DMS 273 (cell line): ENCODE results near the gene MINK1.

Experiments
- DNase-seq: peaks from one replicate; lab custom pipeline; 2025; ENCODE audit not compliant: unreplicated experiment; lab: John Stamatoyannopoulos, UW

The MINK1 gene

DNA sequence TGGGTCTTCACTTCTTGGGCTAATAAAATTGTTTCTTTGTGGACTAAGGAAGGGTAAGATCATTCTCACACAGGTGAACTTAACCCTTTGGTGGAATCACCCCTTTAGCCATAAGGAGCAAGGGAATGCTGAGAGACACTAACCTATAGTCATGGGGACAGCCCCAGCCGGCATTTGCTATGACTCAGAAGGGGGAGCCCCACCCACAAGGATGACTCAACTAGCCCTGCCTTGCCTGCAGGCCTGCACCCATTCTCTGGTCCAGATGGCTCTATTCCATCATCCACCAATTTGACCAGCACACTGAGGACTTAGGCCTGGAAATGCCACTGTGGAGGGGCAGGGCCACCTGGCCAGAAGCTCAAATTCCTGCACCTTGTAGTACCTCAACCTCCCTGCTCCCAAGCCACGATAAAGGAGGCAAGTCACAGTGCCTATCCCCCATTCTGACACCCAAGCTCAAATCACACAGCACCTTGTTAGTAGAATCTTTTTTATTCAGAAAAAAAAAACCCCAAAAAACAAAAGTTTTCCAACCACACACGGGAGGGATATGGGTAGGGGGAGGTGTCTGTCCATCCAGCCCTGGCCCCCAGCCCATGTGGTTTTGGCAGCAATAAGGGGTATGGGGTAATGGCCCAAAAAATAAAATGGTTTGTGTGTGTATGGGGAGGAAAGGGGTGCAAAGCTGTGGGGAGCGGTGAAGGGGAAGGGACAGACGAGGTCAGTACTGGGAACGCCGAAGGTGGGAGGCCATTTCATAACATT lies 112.2 kb downstream of the MINK1 start:
- peak; percentile 80 for DNase-seq

- peak; percentile 61 for DNase-seq
Observed at GRCh38 chr17:4945944-4946280, 112.8 kb downstream of the MINK1 start.

DNA sequence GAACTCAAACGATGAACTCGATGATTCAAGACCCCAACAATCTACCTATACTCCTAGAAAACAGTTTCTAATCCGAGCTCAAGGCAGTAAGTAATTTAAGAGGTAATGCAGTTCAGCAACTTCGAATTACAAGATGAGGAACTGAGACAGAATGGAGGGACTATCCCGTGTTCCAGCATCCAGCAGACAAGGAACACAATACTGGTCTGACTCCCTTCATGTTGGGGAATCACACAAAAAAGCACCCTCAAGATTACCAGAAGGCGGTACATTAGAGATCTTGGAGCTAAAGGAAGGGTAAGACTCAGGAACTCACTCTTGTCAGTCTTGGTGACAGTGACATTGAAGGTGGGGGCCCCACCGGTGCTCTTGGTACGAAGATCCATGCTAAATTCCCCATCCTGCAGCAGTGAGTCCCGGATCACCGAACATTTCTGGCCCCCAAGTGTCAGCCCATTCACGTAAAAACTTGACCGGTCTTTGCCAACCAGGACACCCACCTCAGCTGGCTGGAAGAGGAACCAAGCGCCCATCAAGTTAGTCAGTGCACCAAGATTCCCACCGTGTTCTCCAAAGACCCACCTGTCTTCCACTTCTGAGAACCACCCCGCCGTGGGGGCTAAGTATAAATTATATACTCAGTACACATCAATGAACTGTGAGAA lies 113.3 kb downstream of the MINK1 start:
- no peak for DNase-seq

DNA sequence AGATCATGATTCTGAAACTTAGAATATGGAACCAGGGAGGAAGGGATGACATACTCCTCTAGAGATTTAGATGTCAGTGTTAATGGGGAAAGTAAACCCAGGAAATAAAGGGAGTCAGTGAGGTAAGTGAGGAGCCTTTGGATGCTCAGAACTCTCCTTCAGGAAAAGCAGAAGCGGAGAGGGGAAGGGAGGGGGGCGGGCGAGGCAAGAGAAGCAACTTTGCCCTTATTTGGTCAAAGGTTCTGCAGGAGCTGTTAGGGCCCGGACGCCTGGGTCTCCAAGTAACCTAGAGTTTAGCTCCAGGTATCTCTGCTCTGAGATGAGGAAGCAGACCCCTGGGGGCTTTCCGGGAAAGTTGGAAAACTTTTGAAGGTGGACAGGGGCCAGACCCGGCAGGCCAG lies 113.9 kb downstream of the MINK1 start:
- DNase-seq, result peak; percentile 33
